PFSK-1 (cell line): ENCODE data around the gene CA12.

Source experiments
- POLR2AphosphoS5 ChIP-seq: IDR thresholded peaks from 2 replicates; pipeline ENCODE4 v1.6.1; 2012; ENCODE audit warnings: low read depth, mild to moderate bottlenecking, control low read depth, low read length, moderate library complexity
- REST ChIP-seq, 2 experiments: IDR thresholded peaks; 2 replicates each; pipeline versions ENCODE4 v1.6.1 to v1.8.0; 2011 to 2012; ENCODE audit warnings: low read depth in 2 of 2, low read length in 2 of 2, control low read depth in 1 of 2, inconsistent platforms in 1 of 2, mild to moderate bottlenecking in 1 of 2, moderate library complexity in 1 of 2; ENCODE audit not compliant: insufficient read depth in 1 of 2

- no peak for TF ChIP-seq POLR2AphosphoS5
- TF ChIP-seq REST (IDR thresholded peaks at IDR 0.05; ENCODE audit: insufficient read depth in 1 of 2, low read depth in 2 of 2, low read length in 2 of 2) = no peak
Observed at GRCh38 chr15:63277893-63278456, 103.7 kb downstream of the CA12 start.
